B cell (primary cell): ENCODE results near the gene TECPR2. TPM values are rescaled to one million over a fixed set of nuclear protein-coding genes. Genes with fewer than 3 reads are reported as not detected.
"Not testable (repeated sequence)": the region's sequence is repeated elsewhere in the genome, so short reads cannot be mapped to it uniquely, and the experiment has no call there.

Experiments used
- ATAC-seq: fragments of 200-7000 bp; cut with Tn5 transposase; one replicate; pipeline ENCODE4 v1.10.0; 2021; ENCODE audit warnings: low read depth, mild to moderate bottlenecking, moderate number of reproducible peaks, moderate library complexity
- CTCF ChIA-PET: fragments of 350-600 bp; sonication (Branson Sonifier 250); formaldehyde crosslinking; loops from one replicate; lab custom pipeline; 2021; ENCODE audit warnings: antibody characterized with exemption, inconsistent platforms; lab: Charles Lee
- POLR2A ChIA-PET: fragments of 350-600 bp; sonication (Branson Sonifier 250); formaldehyde crosslinking; loops from one replicate; lab custom pipeline; 2021; ENCODE audit warnings: antibody characterized with exemption; lab: Charles Lee
- DNase-seq: peaks from one replicate; pipeline ENCODE4 v3.0.0; 2013
- H2AFZ ChIP-seq: 2 replicates; pipeline ENCODE4 v1.6.1; 2012; ENCODE audit warnings: mild to moderate bottlenecking, low read depth, low read length; ENCODE audit not compliant: insufficient read depth, poor library complexity, severe bottlenecking
- H3K27ac ChIP-seq, 2 donors: 1 replicate in 1 of 2; 2 replicates in 1 of 2; pipeline ENCODE4 v1.5.1; 2012 to 2013; ENCODE audit warnings: low read length in 2 of 2, mild to moderate bottlenecking in 2 of 2, moderate library complexity in 1 of 2
- H3K27me3 ChIP-seq, 4 experiments: fragments of 200-600 bp in 1 of 4; sonication (generic) in 1 of 4; replicated peaks in 1 of 4; 1 replicate in 2 of 4; 2 replicates in 2 of 4; pipeline versions ENCODE4 v1.6.1 to v1.7.0; 2013 to 2016; ENCODE audit warnings: low read length in 3 of 4, mild to moderate bottlenecking in 2 of 4, mixed read lengths in 1 of 4, moderate library complexity in 1 of 4; ENCODE audit not compliant: insufficient read depth in 4 of 4, control insufficient read depth in 3 of 4; ENCODE audit errors: control extremely low read depth in 1 of 4
- H3K36me3 ChIP-seq, 2 experiments: replicated peaks in 1 of 2; 1 replicate in 1 of 2; 2 replicates in 1 of 2; pipeline versions ENCODE4 v1.6.1 to v1.7.1; 2013; ENCODE audit warnings: low read length in 1 of 2; ENCODE audit not compliant: insufficient read depth in 2 of 2, control insufficient read depth in 1 of 2; ENCODE audit errors: control extremely low read depth in 1 of 2, extremely low read depth in 1 of 2
- H3K4me1 ChIP-seq, 2 donors: fragments of 200-600 bp in 1 of 2; sonication (generic) in 1 of 2; 1 replicate in 1 of 2; 2 replicates in 1 of 2; pipeline versions ENCODE4 v1.5.1 to v1.6.1; 2013 to 2017; ENCODE audit warnings: low read length in 2 of 2; ENCODE audit not compliant: control insufficient read depth in 2 of 2, insufficient read depth in 2 of 2
- H3K4me2 ChIP-seq: replicated peaks from 2 replicates; pipeline ENCODE3; 2012; ENCODE audit warnings: mild to moderate bottlenecking, low read depth, low read length; ENCODE audit not compliant: poor library complexity, severe bottlenecking
- H3K4me3 ChIP-seq, 5 experiments: fragments of 200-600 bp in 1 of 5; sonication (generic) in 1 of 5; 1 replicate in 3 of 5; 2 replicates in 2 of 5; pipeline versions ENCODE4 v1.5.1 to v1.7.0; 2011 to 2016; ENCODE audit warnings: low read length in 4 of 5, mild to moderate bottlenecking in 4 of 5, low read depth in 2 of 5, control low read depth in 1 of 5, moderate library complexity in 1 of 5; ENCODE audit not compliant: insufficient read depth in 1 of 5; ENCODE audit errors: control extremely low read depth in 1 of 5, extremely low read depth in 1 of 5
- H3K79me2 ChIP-seq: fragments of 200-600 bp; sonication (generic); one replicate; pipeline ENCODE4 v1.6.0; 2016; ENCODE audit warnings: low read length; ENCODE audit not compliant: control insufficient read depth, insufficient read depth
- H3K9ac ChIP-seq: fragments of 200-600 bp; sonication (generic); 2 replicates; pipeline ENCODE4 v1.6.1; 2017; ENCODE audit warnings: mild to moderate bottlenecking, low read length, moderate library complexity
- H3K9me3 ChIP-seq, 3 donors: one replicate each; pipeline versions ENCODE4 v1.6.1 to v1.7.1; 2013; ENCODE audit warnings: low read length in 2 of 3; ENCODE audit not compliant: control insufficient read depth in 2 of 3, insufficient read depth in 1 of 3; ENCODE audit errors: control extremely low read depth in 1 of 3
- H4K20me1 ChIP-seq: 2 replicates; pipeline ENCODE4 v1.6.0; 2012; ENCODE audit warnings: mild to moderate bottlenecking, low read length; ENCODE audit not compliant: insufficient read depth, control insufficient read depth, poor library complexity, severe bottlenecking
- H3K27ac Mint-ChIP-seq: one replicate; pipeline ENCODE4 v1.8.0; 2021; ENCODE audit warnings: mixed read lengths
- H3K27me3 Mint-ChIP-seq: one replicate; pipeline ENCODE4 v1.8.0; 2021; ENCODE audit warnings: mixed read lengths
- H3K4me1 Mint-ChIP-seq: one replicate; pipeline ENCODE4 v1.8.0; 2021; ENCODE audit warnings: mixed read lengths
- H3K4me3 Mint-ChIP-seq: one replicate; pipeline ENCODE4 v1.8.0; 2021; ENCODE audit warnings: mixed read lengths
- H3K9me3 Mint-ChIP-seq: one replicate; pipeline ENCODE4 v1.8.0; 2022; ENCODE audit warnings: mixed read lengths; ENCODE audit not compliant: insufficient read depth
- EZH2 ChIP-seq: IDR thresholded peaks from 2 replicates; pipeline ENCODE4 v1.6.1; 2012; ENCODE audit warnings: borderline replicate concordance, low read depth, mild to moderate bottlenecking, moderate library complexity, low read length; ENCODE audit not compliant: insufficient read depth, poor library complexity, severe bottlenecking
- WGBS: methylation state at CpG from one replicate; pipeline ENCODE4 v1.1.5; 2013; ENCODE audit warnings: missing lambda C conversion rate; ENCODE audit not compliant: insufficient coverage; 5-methylcytosine and 5-hydroxymethylcytosine counted together
- intact Hi-C: fragments of 100-400 bp; cut with micrococcal nuclease; formaldehyde crosslinking; loops from one replicate; pipeline ENCODE4 v1.10.0; 2022
- polyA plus RNA-seq: library from polyadenylated mRNA; depleted of rRNA; stranded (reverse); fragments of >200 nt; gene quantifications from 2 replicates; pipeline ENCODE4 v1.2.3, GENCODE V29; 2012
- total RNA-seq, 2 donors: library from RNA; stranded (reverse); fragments of 120-200 nt in 1 of 2; gene quantifications; 1 replicate in 1 of 2; 2 replicates in 1 of 2; pipeline versions ENCODE4 v1.2.3 to v1.2.4, GENCODE V29; 2013 to 2022
- TF ChIP-seq, protein P1 (sequence below): fragments of 200-600 bp; IDR thresholded peaks from one replicate; pipeline ENCODE4 v1.8.0; 2022; ENCODE audit warnings: antibody characterized with exemption, mild to moderate bottlenecking

Gene TECPR2
- total and polyA plus RNA-seq, 2 donors (not counting 1 experiment from before 2014, with no cell fraction given), result 4.7 to 10.8 TPM

DNA sequence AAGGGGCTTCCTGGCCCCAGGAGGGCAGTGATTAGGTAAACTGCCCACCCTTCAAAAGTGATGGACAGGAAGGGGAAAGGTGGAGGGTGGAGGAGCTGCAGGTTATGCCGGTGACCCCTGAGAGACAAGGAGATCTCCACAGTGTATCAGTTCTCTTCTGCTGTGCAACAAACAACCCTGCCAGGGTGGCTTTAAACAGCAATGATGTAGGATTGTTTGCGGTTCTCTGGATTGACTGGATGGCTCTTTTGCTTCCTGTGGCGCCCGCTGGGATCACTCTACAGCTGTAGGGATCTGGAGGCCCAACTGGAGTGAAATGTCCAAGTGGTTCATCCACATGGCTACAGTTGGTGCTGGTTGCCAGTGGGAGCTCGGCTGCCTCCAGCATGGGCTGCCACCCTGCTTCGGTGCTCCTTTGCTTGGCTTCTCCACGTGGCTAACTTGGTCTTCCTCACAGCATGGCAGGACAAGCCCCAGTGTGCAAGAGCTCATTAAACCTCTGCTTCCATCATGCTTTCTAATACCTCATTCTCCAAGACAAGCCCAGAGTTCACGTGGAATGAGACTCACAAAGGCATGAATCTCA lies 155.4 kb downstream of the TECPR2 start:
- CTCF ChIA-PET, result interaction anchor here (0.6 to 7.3 kb wide), 3 partner anchors 10 to 223 kb away, joined by 3 to 118 read pairs (median 3); no protein-coding TSS in a partner anchor
- POLR2A ChIA-PET, result interaction anchor here (0.6 kb wide), 1 partner anchor 692 kb away, joined by 7 read pairs; no protein-coding TSS in a partner anchor
- H3K9me3 Mint-ChIP-seq, result no peaks in the 10 kb centered on the region
- H3K4me3 Mint-ChIP-seq, result peak overlapping the region; percentile 88
- ATAC-seq, result no peak
- Histone ChIP-seq H4K20me1 (no peaks in the 10 kb centered on the region), H3K4me2 (no peak overlapping the region), H3K4me1 (peaks cover 10 to 12% of the 10 kb centered on the region in 2 donors), H3K27ac (no peak overlapping the region), H2AFZ (no peak overlapping the region), H3K9ac (no peak overlapping the region), H3K36me3 (no peaks in the 10 kb centered on the region), H3K79me2 (no peaks in the 10 kb centered on the region), H3K27me3 (peaks cover 0 to 25% (median 3%) of the 10 kb centered on the region in 4 experiments), H3K9me3 (peaks cover 0 to 3% (median 0%) of the 10 kb centered on the region in 3 donors), H3K4me3 (no peak overlapping the region)
- intact Hi-C loops, result loop anchor here (5.0 kb wide), 1 partner anchor 556 kb away; the partner anchor contains the start of gene DYNC1H1
- no peak overlapping the region for H3K27ac Mint-ChIP-seq
- peaks cover 15% of the 10 kb centered on the region for H3K27me3 Mint-ChIP-seq
- H3K4me1 Mint-ChIP-seq, result peaks cover 9% of the 10 kb centered on the region
- WGBS, result 94% methylated on average over 7 of the region's 8 CpGs
- no peak for DNase-seq
- no peak for TF ChIP-seq EZH2
- TF ChIP-seq, protein P1, sequence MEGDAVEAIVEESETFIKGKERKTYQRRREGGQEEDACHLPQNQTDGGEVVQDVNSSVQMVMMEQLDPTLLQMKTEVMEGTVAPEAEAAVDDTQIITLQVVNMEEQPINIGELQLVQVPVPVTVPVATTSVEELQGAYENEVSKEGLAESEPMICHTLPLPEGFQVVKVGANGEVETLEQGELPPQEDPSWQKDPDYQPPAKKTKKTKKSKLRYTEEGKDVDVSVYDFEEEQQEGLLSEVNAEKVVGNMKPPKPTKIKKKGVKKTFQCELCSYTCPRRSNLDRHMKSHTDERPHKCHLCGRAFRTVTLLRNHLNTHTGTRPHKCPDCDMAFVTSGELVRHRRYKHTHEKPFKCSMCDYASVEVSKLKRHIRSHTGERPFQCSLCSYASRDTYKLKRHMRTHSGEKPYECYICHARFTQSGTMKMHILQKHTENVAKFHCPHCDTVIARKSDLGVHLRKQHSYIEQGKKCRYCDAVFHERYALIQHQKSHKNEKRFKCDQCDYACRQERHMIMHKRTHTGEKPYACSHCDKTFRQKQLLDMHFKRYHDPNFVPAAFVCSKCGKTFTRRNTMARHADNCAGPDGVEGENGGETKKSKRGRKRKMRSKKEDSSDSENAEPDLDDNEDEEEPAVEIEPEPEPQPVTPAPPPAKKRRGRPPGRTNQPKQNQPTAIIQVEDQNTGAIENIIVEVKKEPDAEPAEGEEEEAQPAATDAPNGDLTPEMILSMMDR, result no peak

DNA sequence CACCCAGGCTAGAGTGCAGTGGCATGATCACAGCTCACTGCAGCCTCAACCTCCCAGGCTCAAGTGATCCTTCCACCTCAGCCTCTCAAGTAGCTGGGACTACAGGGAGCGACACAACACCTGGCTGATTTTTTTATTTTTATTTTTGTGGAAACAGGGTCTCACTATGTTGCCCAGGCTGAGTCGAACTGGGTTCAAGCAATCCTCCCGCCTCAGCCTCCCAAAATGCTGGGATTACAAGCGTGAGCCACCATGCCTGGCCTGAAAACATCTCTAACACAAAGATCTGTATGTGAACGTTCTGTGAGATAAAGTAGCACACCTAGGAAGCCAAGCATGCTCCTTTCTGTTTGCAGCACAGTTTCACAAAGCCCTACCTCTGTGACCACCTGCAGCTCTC lies 157.0 kb downstream of the TECPR2 start:
- Histone ChIP-seq H3K27me3 (peaks cover 0 to 22% (median 3%) of the 10 kb centered on the region in 4 experiments), H3K4me1 (peaks cover 22 to 24% of the 10 kb centered on the region in 2 donors)
- H3K9me3 ChIP-seq, H3K27me3 Mint-ChIP-seq, H3K9ac ChIP-seq, H4K20me1 ChIP-seq, H3K4me2 ChIP-seq, H3K4me3 Mint-ChIP-seq, H3K4me3 ChIP-seq, H2AFZ ChIP-seq, H3K79me2 ChIP-seq, DNase-seq, ATAC-seq, POLR2A ChIA-PET, H3K27ac Mint-ChIP-seq, H3K27ac ChIP-seq, H3K9me3 Mint-ChIP-seq, H3K36me3 ChIP-seq: not testable (repeated sequence)
- intact Hi-C loops, result loop anchor here (5.0 to 10.0 kb wide), 3 partner anchors 175 to 557 kb away; partner anchors contain the start of genes DYNC1H1 and ZNF839
- H3K4me1 Mint-ChIP-seq, result peaks cover 21% of the 10 kb centered on the region
- WGBS, result 89% methylated on average over 4 of the region's 5 CpGs
- CTCF ChIA-PET, result interaction anchor here (0.8 to 7.3 kb wide), 2 partner anchors 75 to 81 kb away, joined by 4 to 118 read pairs; no protein-coding TSS in a partner anchor
